SK-N-SH treated with all-trans-retinoic acid at 6 μM for 48 hours (cell line): ENCODE measurements around the gene RASGEF1C.

Experiments used
- ATAC-seq: fragments of 200-7000 bp; cut with Tn5 transposase; 3 replicates; pipeline ENCODE4 v1.9.1; 2020; ENCODE audit warnings: mild to moderate bottlenecking, moderate library complexity
- ARNTL ChIP-seq: fragments of 450-650 bp; formaldehyde crosslinking; IDR thresholded peaks from 2 replicates; pipeline ENCODE4 v1.5.0; 2020; ENCODE audit warnings: low read depth, mild to moderate bottlenecking, moderate library complexity, borderline replicate concordance
- CREB5 ChIP-seq: fragments of 250-450 bp; sonication (Bioruptor Pico); IDR thresholded peaks from 2 replicates; pipeline ENCODE4 v1.5.1; 2020; ENCODE audit warnings: low read depth, mild to moderate bottlenecking, moderate library complexity
- CSRNP3 ChIP-seq: fragments of 250-450 bp; sonication (Bioruptor Pico); IDR thresholded peaks from 2 replicates; pipeline ENCODE4 v1.5.1; 2021; ENCODE audit warnings: mild to moderate bottlenecking, moderate library complexity
- ESRRG ChIP-seq: fragments of 250-450 bp; sonication (Bioruptor Pico); IDR thresholded peaks from 2 replicates; pipeline ENCODE4 v1.6.1; 2021; ENCODE audit warnings: mild to moderate bottlenecking
- GLIS3 ChIP-seq: fragments of 250-450 bp; sonication (Bioruptor Pico); IDR thresholded peaks from 2 replicates; pipeline ENCODE4 v1.5.0; 2020; ENCODE audit warnings: mild to moderate bottlenecking, moderate library complexity
- OSR1 ChIP-seq: fragments of 250-450 bp; sonication (Bioruptor Pico); IDR thresholded peaks from 2 replicates; pipeline ENCODE4 v1.8.0; 2022; ENCODE audit warnings: moderate library complexity, mild to moderate bottlenecking, inconsistent platforms
- PATZ1 ChIP-seq: fragments of 250-450 bp; sonication (Bioruptor Pico); IDR thresholded peaks from 2 replicates; pipeline ENCODE4 v1.8.0; 2020; ENCODE audit warnings: mild to moderate bottlenecking, moderate library complexity, borderline replicate concordance
- POU6F1 ChIP-seq: fragments of 250-450 bp; sonication (Bioruptor Pico); IDR thresholded peaks from 2 replicates; pipeline ENCODE4 v1.8.0; 2021; ENCODE audit warnings: low read depth, mild to moderate bottlenecking, moderate library complexity, borderline replicate concordance
- PPARA ChIP-seq: fragments of 250-450 bp; sonication (Bioruptor Pico); IDR thresholded peaks from 2 replicates; pipeline ENCODE4 v1.5.0; 2020; ENCODE audit warnings: mild to moderate bottlenecking, borderline replicate concordance
- RARB ChIP-seq: fragments of 250-450 bp; sonication (Bioruptor Pico); IDR thresholded peaks from 2 replicates; pipeline ENCODE4 v1.8.0; 2021; ENCODE audit warnings: mild to moderate bottlenecking, moderate library complexity
- TOX ChIP-seq: fragments of 250-450 bp; sonication (Bioruptor Pico); IDR thresholded peaks from 2 replicates; pipeline ENCODE4 v1.8.0; 2021; ENCODE audit warnings: mild to moderate bottlenecking, moderate library complexity, borderline replicate concordance
- TSHZ2 ChIP-seq: fragments of 250-450 bp; sonication (Bioruptor Pico); IDR thresholded peaks from 2 replicates; pipeline ENCODE4 v1.5.0; 2020; ENCODE audit warnings: mild to moderate bottlenecking, moderate library complexity
- ZC3H10 ChIP-seq: fragments of 250-450 bp; sonication (Bioruptor Pico); IDR thresholded peaks from 2 replicates; pipeline ENCODE4 v1.5.1; 2021; ENCODE audit warnings: mild to moderate bottlenecking, moderate library complexity
- ZFP3 ChIP-seq: fragments of 250-450 bp; sonication (Bioruptor Pico); IDR thresholded peaks from 2 replicates; pipeline ENCODE4 v1.5.0; 2020; ENCODE audit warnings: mild to moderate bottlenecking, moderate library complexity
- ZNF565 ChIP-seq: fragments of 450-650 bp; formaldehyde crosslinking; conservative IDR thresholded peaks from 2 replicates; pipeline ENCODE4 v1.5.0; 2020; ENCODE audit warnings: low read depth, mild to moderate bottlenecking, moderate library complexity
- ZNF70 ChIP-seq: fragments of 450-650 bp; formaldehyde crosslinking; IDR thresholded peaks from 2 replicates; pipeline ENCODE4 v1.5.0; 2020; ENCODE audit warnings: mild to moderate bottlenecking, moderate library complexity
- ZNF8 ChIP-seq: fragments of 450-650 bp; formaldehyde crosslinking; IDR thresholded peaks from 2 replicates; pipeline ENCODE4 v1.5.0; 2020; ENCODE audit warnings: mild to moderate bottlenecking, moderate library complexity

The RASGEF1C gene

GRCh38 chr5:180160215-180160614, 48.8 kb downstream of the RASGEF1C start:
- ATAC-seq = no peak

GRCh38 chr5:180159756-180160155, 49.3 kb downstream of the RASGEF1C start:
- no peak for ATAC-seq
- TF ChIP-seq POU6F1 (CRISPR knock-in tag) = no peak
- no peak for TF ChIP-seq ZNF70
- TF ChIP-seq ARNTL (CRISPR knock-in tag) = no peak
- TF ChIP-seq GLIS3 (CRISPR knock-in tag) = no peak
- no peak for TF ChIP-seq PPARA (CRISPR knock-in tag)
- TF ChIP-seq ZFP3 (CRISPR knock-in tag) = no peak
- TF ChIP-seq CSRNP3 (CRISPR knock-in tag) = no peak

More at GRCh38 chr5:180160215-180160614, 48.8 kb downstream of the RASGEF1C start:
- TF ChIP-seq PPARA (CRISPR knock-in tag) = no peak
- no peak for TF ChIP-seq ZNF8 (CRISPR knock-in tag)
- TF ChIP-seq ZC3H10 = no peak
- TF ChIP-seq POU6F1 (CRISPR knock-in tag) = no peak
- no peak for TF ChIP-seq GLIS3 (CRISPR knock-in tag)
- TF ChIP-seq CREB5 (CRISPR knock-in tag) = no peak
- no peak for TF ChIP-seq ZNF70
- no peak for TF ChIP-seq ESRRG (CRISPR knock-in tag)
- no peak for TF ChIP-seq OSR1 (CRISPR knock-in tag)
- TF ChIP-seq ZNF565 (CRISPR knock-in tag) = no peak
- no peak for TF ChIP-seq PATZ1 (CRISPR knock-in tag)
- TF ChIP-seq CSRNP3 (CRISPR knock-in tag) = no peak
- TF ChIP-seq TOX = no peak
- no peak for TF ChIP-seq ARNTL (CRISPR knock-in tag)
- TF ChIP-seq RARB (CRISPR knock-in tag) = no peak
- no peak for TF ChIP-seq TSHZ2 (CRISPR knock-in tag)
- TF ChIP-seq, all 23 proteins: peak for 0
